ENCODE data around the gene SMC2. TPM values are rescaled to one million over a fixed set of nuclear protein-coding genes. Genes with fewer than 3 reads are reported as not detected.
A peak's percentile ranks its signal among the peaks of the same experiment; 100 is the strongest.

The SMC2 gene
- total RNA-seq (ENCODE audit: unreplicated experiment): 10.3 TPM
- long read RNA-seq, partial matches to known transcripts: 10 of 12 reads
- long read RNA-seq, other reads (novel, unspliced or antisense): 2 of 12 reads

DNA sequence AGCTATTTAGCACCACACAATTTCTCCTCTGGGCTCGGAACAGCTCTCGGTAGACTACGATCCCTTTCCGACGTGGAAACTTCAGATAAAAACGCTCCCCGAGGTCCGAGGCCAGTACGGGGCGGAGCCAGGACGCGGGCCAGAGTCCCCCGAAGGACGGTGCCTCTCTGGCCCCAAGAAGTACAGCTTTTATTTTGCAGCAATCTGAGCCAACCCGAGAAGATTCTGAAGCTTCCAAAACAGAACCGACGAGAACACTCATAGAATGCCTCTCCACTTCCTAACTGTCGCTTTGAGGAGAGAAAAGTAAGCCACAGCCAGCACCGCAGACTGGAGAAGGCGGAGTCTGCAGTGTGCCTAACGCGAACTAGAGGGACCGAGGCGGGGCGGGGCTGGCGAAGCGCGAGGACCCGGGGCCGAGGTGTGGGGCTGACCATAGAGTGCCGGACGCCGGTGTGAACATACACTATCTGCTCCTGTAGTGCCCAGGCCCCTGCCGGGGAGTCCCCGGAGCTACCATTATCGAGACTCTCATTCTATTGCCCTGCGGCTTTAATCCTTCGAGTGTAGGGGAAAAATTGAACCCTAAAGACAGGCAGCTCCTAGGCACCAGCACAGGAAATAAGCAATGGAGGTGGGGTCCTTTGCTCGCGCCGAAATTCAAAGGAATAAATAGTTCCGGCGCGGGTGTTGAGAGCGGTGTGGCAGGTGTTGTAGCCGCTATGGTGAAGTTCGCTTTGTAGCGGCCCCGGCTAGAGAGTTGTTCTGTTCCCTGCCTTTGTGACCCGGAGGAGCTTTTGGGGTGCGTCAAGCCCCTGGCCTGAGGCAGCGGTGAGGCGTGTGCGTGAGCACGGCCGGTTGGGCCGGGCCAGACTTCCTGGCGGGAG is at the start of gene SMC2:
Gene SMC2, plus strand, starts transcription at position 663 of the 887 bp plus-strand sequence. CDS start 1,076 bp downstream, outside the sequence.
- Mint-ChIP-seq H3K4me1 (ENCODE audit: low read depth, unreplicated experiment) (peaks cover 7% of the 10 kb centered on the region), H3K36me3 (ENCODE audit: unreplicated experiment) (no peaks in the 10 kb centered on the region), H3K9me3 (ENCODE audit: unreplicated experiment) (no peaks in the 10 kb centered on the region), H3K4me3 (ENCODE audit: unreplicated experiment) (peak within 1 kb of the TSS; percentile 92), H3K27me3 (ENCODE audit: unreplicated experiment) (no peaks in the 10 kb centered on the region), H3K27ac (ENCODE audit: unreplicated experiment) (peak within 1 kb of the TSS; percentile 97)
- TF ChIP-seq, protein P1, sequence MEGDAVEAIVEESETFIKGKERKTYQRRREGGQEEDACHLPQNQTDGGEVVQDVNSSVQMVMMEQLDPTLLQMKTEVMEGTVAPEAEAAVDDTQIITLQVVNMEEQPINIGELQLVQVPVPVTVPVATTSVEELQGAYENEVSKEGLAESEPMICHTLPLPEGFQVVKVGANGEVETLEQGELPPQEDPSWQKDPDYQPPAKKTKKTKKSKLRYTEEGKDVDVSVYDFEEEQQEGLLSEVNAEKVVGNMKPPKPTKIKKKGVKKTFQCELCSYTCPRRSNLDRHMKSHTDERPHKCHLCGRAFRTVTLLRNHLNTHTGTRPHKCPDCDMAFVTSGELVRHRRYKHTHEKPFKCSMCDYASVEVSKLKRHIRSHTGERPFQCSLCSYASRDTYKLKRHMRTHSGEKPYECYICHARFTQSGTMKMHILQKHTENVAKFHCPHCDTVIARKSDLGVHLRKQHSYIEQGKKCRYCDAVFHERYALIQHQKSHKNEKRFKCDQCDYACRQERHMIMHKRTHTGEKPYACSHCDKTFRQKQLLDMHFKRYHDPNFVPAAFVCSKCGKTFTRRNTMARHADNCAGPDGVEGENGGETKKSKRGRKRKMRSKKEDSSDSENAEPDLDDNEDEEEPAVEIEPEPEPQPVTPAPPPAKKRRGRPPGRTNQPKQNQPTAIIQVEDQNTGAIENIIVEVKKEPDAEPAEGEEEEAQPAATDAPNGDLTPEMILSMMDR (IDR thresholded peaks at IDR 0.05; ENCODE audit: partially characterized antibody, unreplicated experiment): no peak
- peak; percentile 94 for DNase-seq

DNA sequence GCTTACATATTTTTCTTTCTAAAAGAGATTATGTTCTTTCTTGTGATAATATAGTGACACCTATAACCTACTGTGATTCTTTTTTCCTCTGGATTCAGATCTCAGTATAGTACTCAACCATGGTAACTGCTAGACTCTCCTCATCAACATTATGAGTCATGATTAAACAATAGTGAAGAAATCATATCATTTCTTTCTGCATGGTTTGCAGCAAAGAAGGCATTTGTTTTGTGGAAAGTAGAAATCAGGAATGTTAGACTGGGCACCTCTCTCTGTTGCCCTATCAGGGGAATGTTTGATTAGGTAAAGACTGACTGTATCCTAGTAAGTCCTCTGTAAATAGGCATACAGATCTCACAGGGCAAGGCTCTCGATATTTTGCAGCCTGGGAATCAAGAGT is 25.6 kb upstream of the SMC2 start:
- Mint-ChIP-seq H3K9me3 (ENCODE audit: unreplicated experiment) (no peaks in the 10 kb centered on the region), H3K36me3 (ENCODE audit: unreplicated experiment) (no peaks in the 10 kb centered on the region), H3K4me3 (ENCODE audit: unreplicated experiment) (no peak overlapping the region), H3K27me3 (ENCODE audit: unreplicated experiment) (no peaks in the 10 kb centered on the region), H3K4me1 (ENCODE audit: low read depth, unreplicated experiment) (no peaks in the 10 kb centered on the region), H3K27ac (ENCODE audit: unreplicated experiment) (no peak overlapping the region)
- TF ChIP-seq, protein P1 (IDR thresholded peaks at IDR 0.05; ENCODE audit: partially characterized antibody, unreplicated experiment): no peak
- no peak for DNase-seq

DNA sequence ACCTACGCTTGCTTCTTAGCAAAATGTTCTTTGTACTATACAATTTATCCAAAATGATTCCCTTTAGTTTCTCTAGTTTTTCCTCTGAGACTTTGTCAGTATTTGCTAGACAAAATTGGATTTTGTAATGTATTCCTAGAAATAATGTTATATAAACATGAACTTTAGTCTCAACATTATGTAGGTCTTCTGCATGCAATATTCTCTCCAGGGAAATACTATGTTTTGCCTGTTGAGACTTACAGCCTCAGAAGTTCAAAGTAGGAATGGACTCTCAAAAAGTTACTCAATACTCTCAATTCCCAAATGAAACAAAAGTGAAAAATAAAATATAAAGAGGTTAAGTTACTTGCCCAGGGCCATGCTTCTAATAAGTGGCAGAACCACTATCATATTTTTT is 24.8 kb upstream of the SMC2 start:
- no peaks in the 10 kb centered on the region for H3K4me1 Mint-ChIP-seq (ENCODE audit: low read depth, unreplicated experiment)
- H3K4me3 Mint-ChIP-seq (ENCODE audit: unreplicated experiment): no peak overlapping the region
- no peak overlapping the region for H3K27ac Mint-ChIP-seq (ENCODE audit: unreplicated experiment)
- H3K9me3 Mint-ChIP-seq (ENCODE audit: unreplicated experiment): no peaks in the 10 kb centered on the region
- TF ChIP-seq, protein P1 (IDR thresholded peaks at IDR 0.05; ENCODE audit: partially characterized antibody, unreplicated experiment): no peak
- no peak for DNase-seq
- peaks cover 2% of the 10 kb centered on the region for H3K27me3 Mint-ChIP-seq (ENCODE audit: unreplicated experiment)
- no peaks in the 10 kb centered on the region for H3K36me3 Mint-ChIP-seq (ENCODE audit: unreplicated experiment)

DNA sequence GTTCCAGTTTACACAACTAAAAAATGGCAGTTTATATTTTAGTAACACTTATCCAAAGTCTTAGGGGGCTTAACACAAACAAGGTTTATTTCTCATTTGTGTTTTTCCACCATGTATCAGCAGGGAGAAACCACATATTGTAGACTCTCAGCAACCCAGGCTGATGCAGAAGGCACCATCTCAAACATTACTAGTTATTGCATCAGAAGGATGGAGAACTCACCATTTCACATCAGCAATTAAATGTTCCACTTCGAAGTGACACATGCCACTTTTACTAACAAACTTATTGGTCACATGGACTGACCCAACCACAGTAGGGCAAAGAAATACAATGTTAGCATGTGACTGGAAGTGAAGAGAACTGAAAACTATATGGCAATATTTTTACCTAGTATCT is 22.5 kb upstream of the SMC2 start:
- H3K9me3 Mint-ChIP-seq (ENCODE audit: unreplicated experiment): no peaks in the 10 kb centered on the region
- H3K27me3 Mint-ChIP-seq (ENCODE audit: unreplicated experiment): peaks cover 2% of the 10 kb centered on the region
- H3K36me3 Mint-ChIP-seq (ENCODE audit: unreplicated experiment): no peaks in the 10 kb centered on the region
- no peak overlapping the region for H3K27ac Mint-ChIP-seq (ENCODE audit: unreplicated experiment)
- TF ChIP-seq, protein P1 (IDR thresholded peaks at IDR 0.05; ENCODE audit: partially characterized antibody, unreplicated experiment): no peak
- no peaks in the 10 kb centered on the region for H3K4me1 Mint-ChIP-seq (ENCODE audit: low read depth, unreplicated experiment)
- no peak for DNase-seq
- no peak overlapping the region for H3K4me3 Mint-ChIP-seq (ENCODE audit: unreplicated experiment)
